Astrocyte (in vitro differentiated cells and primary cell): Measurements from ENCODE around the gene FAHD2A.

Experiments used
- CTCF ChIP-seq: IDR thresholded peaks from 2 replicates; pipeline ENCODE4 v1.5.1; 2011; ENCODE audit warnings: low read depth, mild to moderate bottlenecking, inconsistent platforms, low read length, moderate library complexity; ENCODE audit not compliant: insufficient read depth
- EZH2 ChIP-seq: IDR thresholded peaks from 2 replicates; pipeline ENCODE4 v1.6.1; 2012; ENCODE audit warnings: mild to moderate bottlenecking, low read length, inconsistent platforms; ENCODE audit not compliant: insufficient read depth

- TF ChIP-seq CTCF (no peak), EZH2 (no peak)
Measured at GRCh38 chr2:95392320-95392719, 10.2 kb upstream of the FAHD2A start.
